ENCODE results near the gene GBE1.

The GBE1 gene

GRCh38 chr3:81696090-81696489 lies 65.4 kb downstream of the GBE1 start:
- DNase-seq = no peak

- no peak for DNase-seq
These were observed 66.1 kb downstream of the GBE1 start for GRCh38 chr3:81695302-81695701.

- no peak for DNase-seq
These were observed 66.8 kb downstream of the GBE1 start for GRCh38 chr3:81694662-81695061.

GRCh38 chr3:81692766-81693165 lies 68.7 kb downstream of the GBE1 start:
- DNase-seq = no peak

- no peak for DNase-seq
These were observed 71.8 kb downstream of the GBE1 start for GRCh38 chr3:81689617-81690016.

- no peak for DNase-seq
These were observed 76.6 kb downstream of the GBE1 start for GRCh38 chr3:81684751-81685395.

DNA sequence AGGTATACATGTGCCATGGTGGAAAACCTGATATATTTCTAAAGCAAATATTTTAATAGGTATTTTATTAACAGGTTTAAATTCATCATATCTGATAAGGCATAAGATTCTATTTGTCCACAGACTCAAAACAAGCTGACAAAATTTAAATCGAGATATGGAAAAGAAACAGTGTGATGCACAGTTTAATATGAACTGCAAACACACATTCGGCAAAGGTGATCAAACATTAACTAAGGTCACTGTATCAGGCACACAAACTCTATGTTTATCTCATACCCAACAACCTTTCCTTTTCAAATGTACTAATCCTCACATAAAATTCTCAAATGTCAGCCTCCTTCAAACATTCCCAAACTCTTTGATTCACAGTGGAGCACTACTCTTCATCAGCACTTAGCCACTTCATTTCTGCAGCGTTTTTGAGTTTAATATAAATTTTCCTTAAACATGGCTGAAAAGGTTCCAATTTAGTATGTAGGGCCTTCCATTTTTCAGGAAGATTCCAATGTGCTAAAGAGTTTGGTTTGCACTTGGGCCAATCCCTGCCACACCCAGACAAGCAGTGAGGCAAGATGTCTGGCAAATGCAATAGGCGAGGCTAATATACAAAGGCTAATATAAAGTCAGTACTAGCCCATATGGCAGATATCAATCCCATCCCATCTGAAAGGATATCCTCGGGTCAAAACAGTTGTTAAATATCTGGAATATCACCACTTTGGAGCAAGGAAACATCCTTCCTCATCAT lies 84.6 kb downstream of the GBE1 start:
- DNase-seq = no peak

GRCh38 chr3:81674690-81675089 lies 86.8 kb downstream of the GBE1 start:
- DNase-seq = no peak

- no peak for DNase-seq
These were observed 93.2 kb downstream of the GBE1 start for GRCh38 chr3:81668283-81668682.

GRCh38 chr3:81666502-81667121 lies 94.8 kb downstream of the GBE1 start:
- DNase-seq = no peak

- DNase-seq = no peak
These were observed 98.3 kb downstream of the GBE1 start for GRCh38 chr3:81663114-81663513.

GRCh38 chr3:81660036-81660435 lies 101.4 kb downstream of the GBE1 start:
- DNase-seq = no peak

- DNase-seq = no peak
These were observed 103.0 kb downstream of the GBE1 start for GRCh38 chr3:81658322-81658997.

- DNase-seq = no peak
These were observed 110.3 kb downstream of the GBE1 start for GRCh38 chr3:81651139-81651538.

DNA sequence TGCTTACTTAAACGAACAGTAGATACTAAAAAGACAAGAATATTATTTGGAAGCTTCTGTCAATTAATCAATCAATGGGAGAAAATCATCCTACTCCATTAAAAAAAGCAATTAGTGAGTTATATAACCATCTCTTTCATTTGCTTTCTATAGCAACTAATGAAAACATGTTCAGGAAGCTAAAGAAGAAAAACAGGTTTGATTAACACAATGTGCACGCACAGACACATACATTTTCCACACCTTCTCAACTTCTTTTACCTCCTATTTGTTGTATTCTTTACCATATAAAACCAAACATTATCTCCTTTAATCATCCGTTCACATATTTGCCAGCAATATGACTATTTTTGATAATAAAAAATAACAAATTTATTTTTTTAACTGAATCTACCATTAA lies 111.3 kb downstream of the GBE1 start:
- no peak for DNase-seq

DNA sequence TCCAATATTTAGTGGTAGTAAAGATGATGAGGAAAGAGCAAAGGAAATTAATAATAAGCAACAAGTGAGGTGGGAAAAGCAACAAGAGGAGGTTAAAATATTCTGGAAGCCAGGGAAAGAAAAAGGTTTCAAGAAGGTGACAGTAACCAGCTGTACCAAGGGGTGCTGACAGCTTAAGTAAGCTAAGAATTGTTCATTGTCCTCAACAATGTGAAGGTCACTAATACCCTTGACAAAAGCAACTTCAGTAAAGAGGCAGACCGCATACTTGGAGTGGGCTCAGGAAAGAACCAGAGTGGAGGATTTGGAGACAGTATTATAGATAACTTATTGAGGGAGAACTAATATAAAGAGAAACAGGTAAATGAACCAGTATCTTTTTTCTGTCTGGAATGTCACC lies 116.2 kb downstream of the GBE1 start:
- DNase-seq = no peak

- no peak for DNase-seq
These were observed 117.7 kb downstream of the GBE1 start for GRCh38 chr3:81643721-81644120.

DNA sequence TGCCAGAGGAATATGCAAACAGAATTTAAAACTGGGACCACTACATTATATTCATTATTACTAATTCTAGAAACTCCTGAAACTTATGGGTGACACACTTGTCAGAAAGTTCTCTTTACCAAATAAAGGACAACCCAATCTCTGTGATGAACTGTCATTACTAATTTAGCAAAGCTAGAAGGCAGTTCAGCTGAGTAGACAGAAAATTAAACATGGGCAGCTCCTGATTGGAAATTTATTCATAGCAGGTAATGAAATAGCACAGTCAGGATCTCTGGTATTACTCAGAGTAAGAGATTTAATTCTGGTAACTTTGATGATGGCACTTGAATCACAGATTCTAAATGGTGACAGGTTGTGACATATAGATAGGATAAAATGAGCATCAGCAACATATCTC lies 123.0 kb downstream of the GBE1 start:
- no peak for DNase-seq

DNA sequence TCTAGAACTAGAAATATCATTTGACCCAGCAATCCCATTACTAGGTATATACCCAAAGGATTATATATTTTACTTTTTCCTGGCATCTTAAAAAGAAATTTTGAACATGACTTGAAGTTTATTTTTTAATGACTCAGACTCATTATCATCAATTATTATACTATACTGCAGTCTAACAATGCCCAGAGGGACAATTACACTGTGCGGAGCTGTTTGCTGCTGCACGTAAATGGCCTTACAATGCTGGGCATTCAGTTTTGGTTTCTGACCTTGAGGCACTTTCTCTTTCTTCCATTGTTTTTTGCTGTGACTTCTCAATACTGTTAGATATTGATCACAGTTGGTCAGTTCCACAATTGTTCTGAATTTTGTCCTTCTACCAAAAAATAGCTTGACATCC lies 128.8 kb downstream of the GBE1 start:
- no peak for DNase-seq

- no peak for DNase-seq
These were observed 136.7 kb downstream of the GBE1 start for GRCh38 chr3:81624756-81625155.

DNA sequence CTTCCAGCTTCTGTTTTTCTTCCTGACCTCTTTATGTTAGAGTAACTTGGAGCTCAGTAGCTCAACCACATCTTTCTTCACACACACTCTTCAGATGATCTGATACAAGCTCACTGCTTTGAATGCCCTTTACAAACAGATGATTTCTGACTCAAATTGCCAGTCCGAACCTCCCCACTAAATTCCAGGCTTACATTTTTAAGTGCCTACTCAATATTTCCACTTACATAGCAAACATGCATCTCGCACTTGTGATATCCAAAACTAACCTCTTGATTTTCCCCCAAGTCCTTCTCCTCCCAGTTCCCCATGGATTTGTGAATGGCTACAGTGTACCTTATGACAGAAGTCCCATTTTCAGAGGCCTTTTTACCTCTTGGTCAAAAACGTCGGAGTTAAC lies 139.1 kb downstream of the GBE1 start:
- no peak for DNase-seq

DNA sequence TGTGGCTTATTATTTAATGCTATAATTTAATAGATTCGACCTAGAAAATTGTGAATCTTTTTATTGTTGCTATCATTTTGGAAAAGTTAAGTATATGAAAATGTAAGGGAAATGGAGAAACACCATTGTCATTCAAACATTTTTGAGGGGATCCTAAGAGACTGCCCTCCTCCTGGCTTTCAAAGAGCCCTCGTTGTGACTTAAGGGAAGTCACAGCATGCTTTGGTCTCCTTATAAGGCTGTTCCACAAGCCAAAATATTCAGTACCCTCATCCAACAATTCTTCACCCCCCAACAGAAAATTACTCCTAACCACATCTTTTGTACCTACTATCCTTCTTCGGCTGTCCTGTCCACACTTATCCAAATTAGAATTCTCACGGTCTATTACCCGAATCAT lies 140.2 kb downstream of the GBE1 start:
- no peak for DNase-seq

DNA sequence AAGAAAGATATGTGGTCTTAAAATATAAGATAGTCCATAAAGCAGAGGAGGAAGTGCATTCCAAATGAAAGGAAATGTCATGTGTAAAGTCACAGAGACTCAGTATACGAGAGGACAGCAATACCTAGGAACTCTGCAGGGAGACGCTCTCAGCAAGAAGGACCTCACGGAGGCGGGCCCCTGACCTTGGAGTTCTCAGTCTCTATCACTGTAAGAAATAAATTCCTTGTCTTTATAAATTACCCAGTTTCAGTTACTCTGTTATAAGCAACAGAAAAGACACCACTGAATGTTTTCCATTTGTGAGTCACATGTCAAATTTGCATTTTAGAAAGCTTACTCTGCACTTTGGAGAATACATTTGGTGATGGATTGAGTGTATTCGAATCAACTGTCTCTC lies 140.6 kb downstream of the GBE1 start:
- DNase-seq = no peak

DNA sequence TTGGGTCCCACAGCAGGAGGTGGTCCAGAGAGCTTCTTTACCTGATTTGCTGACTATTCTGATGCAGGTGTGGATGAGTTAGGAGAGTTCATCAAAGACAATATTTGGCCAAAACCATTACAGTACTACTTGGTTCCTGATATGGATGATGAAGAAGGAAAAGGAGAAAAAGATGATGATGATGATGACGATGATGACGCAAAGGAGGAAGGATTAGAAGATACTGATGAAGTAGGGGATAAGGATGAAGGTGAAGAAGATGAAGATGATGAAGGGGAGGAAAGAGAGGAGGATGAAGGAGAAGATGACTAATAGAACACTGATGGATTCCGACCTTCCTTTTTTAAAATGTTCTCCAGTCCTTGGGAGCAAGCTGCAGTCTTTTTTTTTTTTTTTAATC lies 148.7 kb downstream of the GBE1 start:
- no peak for DNase-seq

All from GOT3 (cell line).